HepG2 (cell line): ENCODE results near the gene LRRC19. TPM values are rescaled to one million over a fixed set of nuclear protein-coding genes. Genes with fewer than 3 reads are reported as not detected.
A peak's percentile ranks its signal among the peaks of the same experiment; 100 is the strongest.

ENCODE experiments used
- ARNT2 ChIP-seq: sonication (generic); formaldehyde crosslinking; IDR thresholded peaks from 2 replicates; pipeline ENCODE4 v1.8.0; 2022; ENCODE audit warnings: mild to moderate bottlenecking, low read depth, missing genetic modification reagents, moderate library complexity
- ARNTL ChIP-seq: sonication (generic); formaldehyde crosslinking; IDR thresholded peaks from 2 replicates; pipeline ENCODE4 v1.4.0; 2020; ENCODE audit warnings: mild to moderate bottlenecking, missing genetic modification reagents
- CHD4 ChIP-seq: fragments of 200-600 bp; sonication (generic); IDR thresholded peaks from 2 replicates; pipeline ENCODE4 v1.7.0; 2017; ENCODE audit warnings: mild to moderate bottlenecking, low read length, borderline replicate concordance
- KLF15 ChIP-seq: sonication (generic); formaldehyde crosslinking; IDR thresholded peaks from 2 replicates; pipeline ENCODE4 v1.8.1; 2023; ENCODE audit warnings: borderline replicate concordance, mild to moderate bottlenecking, inconsistent platforms, missing genetic modification reagents, mixed read lengths
- MXI1 ChIP-seq: IDR thresholded peaks from 3 replicates; pipeline ENCODE4 v1.6.1; 2012; ENCODE audit warnings: low read depth, low read length, inconsistent platforms, borderline replicate concordance
- NONO ChIP-seq, 2 experiments: fragments of 450-650 bp in 1 of 2; sonication (generic) in 1 of 2; formaldehyde crosslinking in 1 of 2; IDR thresholded peaks in 1 of 2; conservative IDR thresholded peaks in 1 of 2; 2 replicates each; pipeline versions ENCODE4 v1.6.1 to v1.8.0; 2017 to 2022; ENCODE audit warnings: mild to moderate bottlenecking in 1 of 2, missing genetic modification reagents in 1 of 2, moderate library complexity in 1 of 2
- PLRG1 ChIP-seq: fragments of 450-650 bp; conservative IDR thresholded peaks from 2 replicates; pipeline ENCODE4 v1.6.1; 2016
- SMYD3 ChIP-seq: sonication (generic); formaldehyde crosslinking; IDR thresholded peaks from 2 replicates; pipeline ENCODE4 v1.8.1; 2023; ENCODE audit warnings: mild to moderate bottlenecking, missing genetic modification reagents
- SP2 ChIP-seq: sonication (generic); formaldehyde crosslinking; IDR thresholded peaks from 2 replicates; pipeline ENCODE4 v1.5.1; 2020; ENCODE audit warnings: mild to moderate bottlenecking, missing genetic modification reagents
- WIZ ChIP-seq: sonication (generic); formaldehyde crosslinking; IDR thresholded peaks from 2 replicates; pipeline ENCODE4 v1.5.1; 2020; ENCODE audit warnings: mild to moderate bottlenecking, missing genetic modification reagents
- ZNF138 ChIP-seq: sonication (generic); formaldehyde crosslinking; IDR thresholded peaks from 2 replicates; pipeline ENCODE4 v1.5.0; 2020; ENCODE audit warnings: mild to moderate bottlenecking, low read depth, missing genetic modification reagents
- ZNF335 ChIP-seq: sonication (generic); formaldehyde crosslinking; IDR thresholded peaks from 2 replicates; pipeline ENCODE4 v1.4.0; 2020; ENCODE audit warnings: missing genetic modification reagents
- ZNF546 ChIP-seq: sonication (generic); formaldehyde crosslinking; conservative IDR thresholded peaks from 2 replicates; pipeline ENCODE4 v1.8.1; 2023; ENCODE audit warnings: mild to moderate bottlenecking, missing genetic modification reagents
- ZNF563 ChIP-seq: sonication (generic); formaldehyde crosslinking; IDR thresholded peaks from 2 replicates; pipeline ENCODE4 v1.8.0; 2022; ENCODE audit warnings: mild to moderate bottlenecking, moderate library complexity, missing genetic modification reagents
- ZNF720 ChIP-seq: sonication (generic); formaldehyde crosslinking; IDR thresholded peaks from 2 replicates; pipeline ENCODE4 v1.4.0; 2020; ENCODE audit warnings: missing genetic modification reagents
- ZNF792 ChIP-seq: IDR thresholded peaks from 2 replicates; pipeline ENCODE4 v1.6.1; 2016
- polyA plus RNA-seq, 8 experiments: library from polyadenylated mRNA; depleted of rRNA in 3 of 8; stranded (reverse) in 7 of 8; unstranded in 1 of 8; fragments of >200 nt; fragmentation: Illumina TruSeq in 4 of 8; extraction: Trizol in 4 of 8; gene quantifications; 2 replicates each; pipeline versions ENCODE4 v1.2.1 to v1.2.3, GENCODE V29; 2011 to 2016; ENCODE audit warnings: low read depth in 4 of 8, missing spikeins in 1 of 8, mixed read lengths in 1 of 8; ENCODE audit not compliant: insufficient read depth in 1 of 8
- total RNA-seq, 5 experiments: library from RNA; depleted of rRNA; stranded (reverse); fragments of >200 nt; fragmentation: Illumina TruSeq; extraction: Trizol; gene quantifications; 2 replicates each; pipeline ENCODE4 v1.2.3, GENCODE V29; 2016; ENCODE audit warnings: low read depth in 1 of 5
- TF ChIP-seq, protein P1 (sequence below): sonication (generic); formaldehyde crosslinking; IDR thresholded peaks from 2 replicates; pipeline ENCODE4 v1.9.0; 2021; ENCODE audit warnings: missing genetic modification reagents, mild to moderate bottlenecking, borderline replicate concordance
- TF ChIP-seq, protein P2 (sequence below): sonication (generic); formaldehyde crosslinking; IDR thresholded peaks from 2 replicates; pipeline ENCODE4 v1.8.0; 2022; ENCODE audit warnings: missing genetic modification reagents, mild to moderate bottlenecking, inconsistent platforms, borderline replicate concordance
- TF ChIP-seq, protein P3 (sequence below): IDR thresholded peaks from 2 replicates; pipeline ENCODE4 v1.6.1; 2016; ENCODE audit warnings: low read depth, control low read depth
- TF ChIP-seq, protein P4 (sequence below): IDR thresholded peaks from 2 replicates; pipeline ENCODE4 v1.6.1; 2016; ENCODE audit warnings: low read depth, borderline replicate concordance
- TF ChIP-seq, protein P5 (sequence below): IDR thresholded peaks from 2 replicates; pipeline ENCODE4 v1.6.1; 2016; ENCODE audit warnings: missing compliant biosample characterization, missing genetic modification reagents, borderline replicate concordance
- TF ChIP-seq, protein P6 (sequence below): sonication (generic); formaldehyde crosslinking; IDR thresholded peaks from 2 replicates; pipeline ENCODE4 v1.5.0; 2020; ENCODE audit warnings: missing genetic modification reagents

Gene LRRC19
- total and polyA plus RNA-seq, 2 of the 13 experiments (the other 11 are each of a cell fraction or from before 2014, with no cell fraction given), result not detected

DNA sequence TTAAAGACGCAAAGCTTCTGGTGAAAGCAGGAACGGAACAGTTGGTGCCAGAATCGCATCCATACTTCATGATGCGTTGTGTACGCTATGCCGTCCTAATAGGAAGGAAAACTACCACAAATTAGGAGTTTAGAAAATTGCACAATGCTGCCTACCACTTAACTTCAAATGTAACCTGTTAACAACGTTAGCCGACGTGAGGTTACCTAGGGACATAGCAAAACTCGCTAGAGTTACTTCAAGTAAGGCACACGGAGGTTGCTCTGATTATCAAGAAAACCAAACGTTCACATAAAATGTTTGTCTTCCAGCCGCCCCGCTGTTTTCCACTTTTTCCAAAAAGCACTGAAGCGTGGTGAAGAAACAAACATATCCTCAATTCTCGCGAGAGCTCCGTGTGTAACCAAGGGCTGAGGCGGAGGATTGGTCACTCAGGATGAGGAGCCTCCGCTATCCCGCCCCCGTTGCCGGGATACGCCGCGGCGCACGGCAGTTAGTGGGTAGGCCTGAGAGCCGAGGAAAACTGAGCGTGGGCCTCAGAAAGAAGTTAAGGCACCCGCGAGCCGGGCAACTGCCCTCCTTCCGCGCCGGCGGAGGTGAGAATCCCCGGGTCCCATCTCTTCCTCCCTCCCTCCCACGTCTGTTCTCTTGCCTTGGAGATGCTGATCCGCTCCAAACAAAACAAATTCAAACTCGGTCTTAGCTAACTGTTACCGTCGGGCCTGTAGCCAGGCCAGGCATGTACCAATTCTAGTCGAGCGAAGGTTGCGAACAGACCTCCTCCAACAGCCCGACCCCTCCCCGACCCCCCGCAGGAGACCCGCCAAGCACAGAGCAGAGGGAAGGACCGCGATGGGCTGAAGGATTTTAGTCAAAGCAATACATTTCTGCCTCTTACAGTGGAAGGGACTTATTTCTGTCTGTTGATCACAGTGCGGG lies 49.3 kb downstream of the LRRC19 start, which contains the start of gene IFT74 (continued):
- TF ChIP-seq, protein P1, sequence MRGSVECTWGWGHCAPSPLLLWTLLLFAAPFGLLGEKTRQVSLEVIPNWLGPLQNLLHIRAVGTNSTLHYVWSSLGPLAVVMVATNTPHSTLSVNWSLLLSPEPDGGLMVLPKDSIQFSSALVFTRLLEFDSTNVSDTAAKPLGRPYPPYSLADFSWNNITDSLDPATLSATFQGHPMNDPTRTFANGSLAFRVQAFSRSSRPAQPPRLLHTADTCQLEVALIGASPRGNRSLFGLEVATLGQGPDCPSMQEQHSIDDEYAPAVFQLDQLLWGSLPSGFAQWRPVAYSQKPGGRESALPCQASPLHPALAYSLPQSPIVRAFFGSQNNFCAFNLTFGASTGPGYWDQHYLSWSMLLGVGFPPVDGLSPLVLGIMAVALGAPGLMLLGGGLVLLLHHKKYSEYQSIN (CRISPR knock-in tag), result no peak
- TF ChIP-seq ZNF720 (CRISPR knock-in tag) (no peak), ZNF563 (CRISPR knock-in tag) (peak; percentile 61; the same call in 1 of the 2 replicates), CHD4 (no peak), SMYD3 (CRISPR knock-in tag) (no peak), ZNF138 (no peak), ZNF546 (CRISPR knock-in tag) (no peak), NONO (IDR thresholded peaks at IDR 0.05) (no peak), NONO (CRISPR knock-in tag; conservative IDR thresholded peaks at IDR 0.05) (no peak), ARNTL (CRISPR knock-in tag) (peak; percentile 72; the same call in 1 of the 2 replicates), ZNF792 (CRISPR knock-in tag) (no peak; the same call in 1 of the 2 replicates), PLRG1 (no peak), KLF15 (no peak), WIZ (no peak), MXI1 (peak; percentile 82; the same call in 1 of the 3 replicates), SP2 (CRISPR knock-in tag) (peak; percentile 86), ZNF335 (CRISPR knock-in tag) (no peak), ARNT2 (CRISPR knock-in tag) (no peak)
- TF ChIP-seq, protein P2, sequence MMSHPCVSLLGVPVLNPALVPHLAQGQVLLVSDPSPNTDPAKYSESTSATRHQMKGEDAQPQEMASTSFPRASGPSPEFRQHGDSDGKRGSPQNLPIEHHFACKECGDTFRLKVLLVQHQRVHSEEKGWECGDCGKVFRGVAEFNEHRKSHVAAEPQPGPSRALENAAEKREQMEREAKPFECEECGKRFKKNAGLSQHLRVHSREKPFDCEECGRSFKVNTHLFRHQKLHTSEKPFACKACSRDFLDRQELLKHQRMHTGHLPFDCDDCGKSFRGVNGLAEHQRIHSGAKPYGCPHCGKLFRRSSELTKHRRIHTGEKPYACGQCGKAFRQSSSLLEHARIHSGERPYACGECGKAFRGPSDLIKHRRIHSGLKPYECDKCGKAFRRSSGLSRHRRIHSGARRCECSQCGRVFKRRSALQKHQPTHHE (CRISPR knock-in tag), result no peak
- TF ChIP-seq, protein P3, sequence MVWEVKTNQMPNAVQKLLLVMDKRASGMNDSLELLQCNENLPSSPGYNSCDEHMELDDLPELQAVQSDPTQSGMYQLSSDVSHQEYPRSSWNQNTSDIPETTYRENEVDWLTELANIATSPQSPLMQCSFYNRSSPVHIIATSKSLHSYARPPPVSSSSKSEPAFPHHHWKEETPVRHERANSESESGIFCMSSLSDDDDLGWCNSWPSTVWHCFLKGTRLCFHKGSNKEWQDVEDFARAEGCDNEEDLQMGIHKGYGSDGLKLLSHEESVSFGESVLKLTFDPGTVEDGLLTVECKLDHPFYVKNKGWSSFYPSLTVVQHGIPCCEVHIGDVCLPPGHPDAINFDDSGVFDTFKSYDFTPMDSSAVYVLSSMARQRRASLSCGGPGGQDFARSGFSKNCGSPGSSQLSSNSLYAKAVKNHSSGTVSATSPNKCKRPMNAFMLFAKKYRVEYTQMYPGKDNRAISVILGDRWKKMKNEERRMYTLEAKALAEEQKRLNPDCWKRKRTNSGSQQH (CRISPR knock-in tag), result peak; percentile 61
- TF ChIP-seq, protein P4, sequence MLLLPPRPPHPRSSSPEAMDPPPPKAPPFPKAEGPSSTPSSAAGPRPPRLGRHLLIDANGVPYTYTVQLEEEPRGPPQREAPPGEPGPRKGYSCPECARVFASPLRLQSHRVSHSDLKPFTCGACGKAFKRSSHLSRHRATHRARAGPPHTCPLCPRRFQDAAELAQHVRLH (CRISPR knock-in tag), result no peak
- TF ChIP-seq, protein P5, sequence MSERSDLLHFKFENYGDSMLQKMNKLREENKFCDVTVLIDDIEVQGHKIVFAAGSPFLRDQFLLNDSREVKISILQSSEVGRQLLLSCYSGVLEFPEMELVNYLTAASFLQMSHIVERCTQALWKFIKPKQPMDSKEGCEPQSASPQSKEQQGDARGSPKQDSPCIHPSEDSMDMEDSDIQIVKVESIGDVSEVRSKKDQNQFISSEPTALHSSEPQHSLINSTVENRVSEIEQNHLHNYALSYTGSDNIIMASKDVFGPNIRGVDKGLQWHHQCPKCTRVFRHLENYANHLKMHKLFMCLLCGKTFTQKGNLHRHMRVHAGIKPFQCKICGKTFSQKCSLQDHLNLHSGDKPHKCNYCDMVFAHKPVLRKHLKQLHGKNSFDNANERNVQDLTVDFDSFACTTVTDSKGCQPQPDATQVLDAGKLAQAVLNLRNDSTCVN (CRISPR knock-in tag), result peak; percentile 77; the same call in 1 of the 2 replicates
- TF ChIP-seq, protein P6, sequence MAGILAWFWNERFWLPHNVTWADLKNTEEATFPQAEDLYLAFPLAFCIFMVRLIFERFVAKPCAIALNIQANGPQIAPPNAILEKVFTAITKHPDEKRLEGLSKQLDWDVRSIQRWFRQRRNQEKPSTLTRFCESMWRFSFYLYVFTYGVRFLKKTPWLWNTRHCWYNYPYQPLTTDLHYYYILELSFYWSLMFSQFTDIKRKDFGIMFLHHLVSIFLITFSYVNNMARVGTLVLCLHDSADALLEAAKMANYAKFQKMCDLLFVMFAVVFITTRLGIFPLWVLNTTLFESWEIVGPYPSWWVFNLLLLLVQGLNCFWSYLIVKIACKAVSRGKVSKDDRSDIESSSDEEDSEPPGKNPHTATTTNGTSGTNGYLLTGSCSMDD (CRISPR knock-in tag), result no peak
